Measurements from ENCODE around the gene NR4A3. TPM values are rescaled to one million over a fixed set of nuclear protein-coding genes. Genes with fewer than 3 reads are reported as not detected.

NR4A3 gene
- total and polyA plus RNA-seq, 3 experiments from 2014 or later = 0.60 to 37.7 (median 37.5) TPM

GRCh38 chr9:99785010-99785590 is 36.6 kb upstream of the NR4A3 start:
- H3K27ac ChIP-seq (ENCODE audit: low read depth, low read length) = no peak overlapping the region
- Mint-ChIP-seq H3K27ac (no peak overlapping the region), H3K4me3 (no peak overlapping the region), H3K27me3 (peaks cover 5 to 33% of the 10 kb centered on the region in 2 donors), H3K4me1 (no peaks in the 10 kb centered on the region), H3K36me3 (no peaks in the 10 kb centered on the region), H3K9me3 (no peaks in the 10 kb centered on the region)
- POLR2A ChIA-PET = no interaction called here
- no peak for DNase-seq
- H3K4me1 ChIP-seq (ENCODE audit: insufficient read depth, low read length) = no peaks in the 10 kb centered on the region
- no peaks in the 10 kb centered on the region for H3K9me3 ChIP-seq (ENCODE audit: low read length)
- CTCF ChIA-PET = no interaction called here
- no peaks in the 10 kb centered on the region for H3K27me3 ChIP-seq (ENCODE audit: insufficient read depth, low read length, poor library complexity, severe bottlenecking)
- no peaks in the 10 kb centered on the region for H3K36me3 ChIP-seq (ENCODE audit: insufficient read depth, low read length)
- no peak overlapping the region for H3K4me3 ChIP-seq (ENCODE audit: low read length)

GRCh38 chr9:99787556-99787955 is 34.1 kb upstream of the NR4A3 start:
- no peak overlapping the region for H3K4me3 ChIP-seq (ENCODE audit: low read length)
- Mint-ChIP-seq H3K4me1 (no peaks in the 10 kb centered on the region), H3K4me3 (no peak overlapping the region), H3K27me3 (peaks cover 1 to 28% of the 10 kb centered on the region in 2 donors), H3K27ac (no peak overlapping the region), H3K36me3 (no peaks in the 10 kb centered on the region), H3K9me3 (no peaks in the 10 kb centered on the region)
- H3K27ac ChIP-seq (ENCODE audit: low read depth, low read length) = no peak overlapping the region
- no peak for DNase-seq
- no peaks in the 10 kb centered on the region for H3K9me3 ChIP-seq (ENCODE audit: low read length)
- POLR2A ChIA-PET = no interaction called here
- H3K4me1 ChIP-seq (ENCODE audit: insufficient read depth, low read length) = no peaks in the 10 kb centered on the region
- no peaks in the 10 kb centered on the region for H3K27me3 ChIP-seq (ENCODE audit: insufficient read depth, low read length, poor library complexity, severe bottlenecking)
- H3K36me3 ChIP-seq (ENCODE audit: insufficient read depth, low read length) = no peaks in the 10 kb centered on the region
- CTCF ChIA-PET = no interaction called here

- DNase-seq = no peak
- Histone ChIP-seq H3K36me3 (ENCODE audit: insufficient read depth, low read length) (no peaks in the 10 kb centered on the region), H3K4me1 (ENCODE audit: insufficient read depth, low read length) (no peaks in the 10 kb centered on the region), H3K9me3 (ENCODE audit: low read length) (no peaks in the 10 kb centered on the region), H3K4me3 (ENCODE audit: low read length) (no peak overlapping the region), H3K27me3 (ENCODE audit: insufficient read depth, low read length, poor library complexity, severe bottlenecking) (no peaks in the 10 kb centered on the region), H3K27ac (ENCODE audit: low read depth, low read length) (no peak overlapping the region)
- H3K4me3 Mint-ChIP-seq = no peak overlapping the region
- peaks cover 7 to 17% of the 10 kb centered on the region in 2 donors for H3K27me3 Mint-ChIP-seq
- ChIA-PET CTCF (no interaction called here), POLR2A (no interaction called here)
- no peak overlapping the region for H3K27ac Mint-ChIP-seq
- no peaks in the 10 kb centered on the region for H3K4me1 Mint-ChIP-seq
- H3K9me3 Mint-ChIP-seq = no peaks in the 10 kb centered on the region
- no peaks in the 10 kb centered on the region for H3K36me3 Mint-ChIP-seq
Observed at GRCh38 chr9:99793528-99793927, 28.2 kb upstream of the NR4A3 start.

GRCh38 chr9:99796231-99796630 is 25.5 kb upstream of the NR4A3 start:
- Histone ChIP-seq H3K9me3 (ENCODE audit: low read length) (no peaks in the 10 kb centered on the region), H3K4me3 (ENCODE audit: low read length) (no peak overlapping the region), H3K36me3 (ENCODE audit: insufficient read depth, low read length) (no peaks in the 10 kb centered on the region), H3K27ac (ENCODE audit: low read depth, low read length) (no peak overlapping the region), H3K27me3 (ENCODE audit: insufficient read depth, low read length, poor library complexity, severe bottlenecking) (no peaks in the 10 kb centered on the region), H3K4me1 (ENCODE audit: insufficient read depth, low read length) (no peaks in the 10 kb centered on the region)
- ChIA-PET CTCF (no interaction called here), POLR2A (no interaction called here)
- peaks cover 6 to 17% of the 10 kb centered on the region in 2 donors for H3K27me3 Mint-ChIP-seq
- H3K27ac Mint-ChIP-seq = peak overlapping the region in 1 of 8 donors; percentile 7
- no peak for DNase-seq
- H3K9me3 Mint-ChIP-seq = no peaks in the 10 kb centered on the region
- H3K4me3 Mint-ChIP-seq = no peak overlapping the region
- H3K36me3 Mint-ChIP-seq = peaks cover 0 to 2% (median 0%) of the 10 kb centered on the region in 3 donors
- H3K4me1 Mint-ChIP-seq = no peaks in the 10 kb centered on the region

GRCh38 chr9:99801775-99802174 is 19.9 kb upstream of the NR4A3 start:
- Histone ChIP-seq H3K27ac (ENCODE audit: low read depth, low read length) (no peak overlapping the region), H3K36me3 (ENCODE audit: insufficient read depth, low read length) (no peaks in the 10 kb centered on the region), H3K4me3 (ENCODE audit: low read length) (no peak overlapping the region), H3K27me3 (ENCODE audit: insufficient read depth, low read length, poor library complexity, severe bottlenecking) (no peaks in the 10 kb centered on the region), H3K9me3 (ENCODE audit: low read length) (no peaks in the 10 kb centered on the region), H3K4me1 (ENCODE audit: insufficient read depth, low read length) (no peaks in the 10 kb centered on the region)
- Mint-ChIP-seq H3K36me3 (peaks cover 0 to 4% (median 0%) of the 10 kb centered on the region in 3 donors), H3K4me1 (no peaks in the 10 kb centered on the region), H3K27ac (peak overlapping the region in 1 of 8 donors; percentile 20), H3K27me3 (no peaks in the 10 kb centered on the region), H3K4me3 (no peak overlapping the region), H3K9me3 (no peaks in the 10 kb centered on the region)
- DNase-seq = no peak
- CTCF ChIA-PET = no interaction called here
- POLR2A ChIA-PET = no interaction called here

- H3K27ac ChIP-seq (ENCODE audit: low read depth, low read length) = no peak overlapping the region
- peaks cover 0 to 4% (median 0%) of the 10 kb centered on the region in 3 donors for H3K36me3 Mint-ChIP-seq
- no peak for DNase-seq
- H3K4me3 Mint-ChIP-seq = no peak overlapping the region
- H3K4me1 Mint-ChIP-seq = peaks cover 0 to 9% (median 5%) of the 10 kb centered on the region in 3 donors
- POLR2A ChIA-PET = no interaction called here
- no peaks in the 10 kb centered on the region for H3K27me3 Mint-ChIP-seq
- no peaks in the 10 kb centered on the region for H3K9me3 ChIP-seq (ENCODE audit: low read length)
- H3K36me3 ChIP-seq (ENCODE audit: insufficient read depth, low read length) = no peaks in the 10 kb centered on the region
- H3K4me1 ChIP-seq (ENCODE audit: insufficient read depth, low read length) = no peaks in the 10 kb centered on the region
- H3K27ac Mint-ChIP-seq = no peak overlapping the region
- H3K27me3 ChIP-seq (ENCODE audit: insufficient read depth, low read length, poor library complexity, severe bottlenecking) = no peaks in the 10 kb centered on the region
- H3K9me3 Mint-ChIP-seq = no peaks in the 10 kb centered on the region
- CTCF ChIA-PET = interaction anchor here (1.1 kb wide), 1 partner anchor 207 kb away, joined by 4 read pairs; no protein-coding TSS in a partner anchor
- H3K4me3 ChIP-seq (ENCODE audit: low read length) = no peak overlapping the region
Observed at GRCh38 chr9:99803694-99804093, 18.0 kb upstream of the NR4A3 start.

- DNase-seq = peak; percentile 49 to 76 (median 67)
- Histone ChIP-seq H3K9me3 (ENCODE audit: low read length) (no peaks in the 10 kb centered on the region), H3K4me3 (ENCODE audit: low read length) (no peak overlapping the region), H3K36me3 (ENCODE audit: insufficient read depth, low read length) (no peaks in the 10 kb centered on the region), H3K27ac (ENCODE audit: low read depth, low read length) (no peak overlapping the region), H3K27me3 (ENCODE audit: insufficient read depth, low read length, poor library complexity, severe bottlenecking) (no peaks in the 10 kb centered on the region), H3K4me1 (ENCODE audit: insufficient read depth, low read length) (no peaks in the 10 kb centered on the region)
- no peak overlapping the region for H3K4me3 Mint-ChIP-seq
- peak overlapping the region in 5 of 8 donors; percentile 19 to 77 (median 57) for H3K27ac Mint-ChIP-seq
- H3K27me3 Mint-ChIP-seq = no peaks in the 10 kb centered on the region
- ChIA-PET CTCF (no interaction called here), POLR2A (no interaction called here)
- H3K4me1 Mint-ChIP-seq = peaks cover 8 to 25% (median 18%) of the 10 kb centered on the region in 3 donors
- H3K36me3 Mint-ChIP-seq = no peaks in the 10 kb centered on the region
- H3K9me3 Mint-ChIP-seq = no peaks in the 10 kb centered on the region
Observed at GRCh38 chr9:99807276-99807852, 14.3 kb upstream of the NR4A3 start.

- H3K27ac ChIP-seq (ENCODE audit: low read depth, low read length) = no peak overlapping the region
- peaks cover 8 to 25% (median 18%) of the 10 kb centered on the region in 3 donors for H3K4me1 Mint-ChIP-seq
- no peak overlapping the region for H3K4me3 ChIP-seq (ENCODE audit: low read length)
- H3K27me3 Mint-ChIP-seq = no peaks in the 10 kb centered on the region
- H3K27ac Mint-ChIP-seq = peak overlapping the region in 4 of 8 donors; percentile 37 to 57 (median 48)
- H3K4me1 ChIP-seq (ENCODE audit: insufficient read depth, low read length) = no peaks in the 10 kb centered on the region
- POLR2A ChIA-PET = no interaction called here
- no peaks in the 10 kb centered on the region for H3K27me3 ChIP-seq (ENCODE audit: insufficient read depth, low read length, poor library complexity, severe bottlenecking)
- no peak overlapping the region for H3K4me3 Mint-ChIP-seq
- H3K36me3 ChIP-seq (ENCODE audit: insufficient read depth, low read length) = no peaks in the 10 kb centered on the region
- DNase-seq = no peak
- H3K9me3 ChIP-seq (ENCODE audit: low read length) = no peaks in the 10 kb centered on the region
- H3K36me3 Mint-ChIP-seq = no peaks in the 10 kb centered on the region
- no peaks in the 10 kb centered on the region for H3K9me3 Mint-ChIP-seq
- CTCF ChIA-PET = no interaction called here
Observed at GRCh38 chr9:99807956-99808355, 13.7 kb upstream of the NR4A3 start.
